Rectal smooth muscle tissue (tissue), 1 donor: ENCODE data around the gene INKA2.

Experiments
- H3K27ac ChIP-seq: one replicate; pipeline ENCODE4 v1.7.0; 2013; ENCODE audit warnings: low read depth, low read length, inconsistent platforms
- H3K27me3 ChIP-seq: one replicate; pipeline ENCODE4 v1.7.0; 2013; ENCODE audit warnings: low read length; ENCODE audit not compliant: control insufficient read depth, insufficient read depth
- H3K36me3 ChIP-seq: one replicate; pipeline ENCODE4 v1.7.0; 2013; ENCODE audit warnings: low read length; ENCODE audit not compliant: control insufficient read depth, insufficient read depth
- H3K4me1 ChIP-seq: one replicate; pipeline ENCODE4 v1.7.0; 2013; ENCODE audit warnings: low read length; ENCODE audit not compliant: control insufficient read depth, insufficient read depth
- H3K4me3 ChIP-seq: one replicate; pipeline ENCODE4 v1.7.0; 2013; ENCODE audit warnings: low read length
- H3K9ac ChIP-seq: one replicate; pipeline ENCODE4 v1.7.0; 2013; ENCODE audit warnings: low read length

Gene INKA2

DNA sequence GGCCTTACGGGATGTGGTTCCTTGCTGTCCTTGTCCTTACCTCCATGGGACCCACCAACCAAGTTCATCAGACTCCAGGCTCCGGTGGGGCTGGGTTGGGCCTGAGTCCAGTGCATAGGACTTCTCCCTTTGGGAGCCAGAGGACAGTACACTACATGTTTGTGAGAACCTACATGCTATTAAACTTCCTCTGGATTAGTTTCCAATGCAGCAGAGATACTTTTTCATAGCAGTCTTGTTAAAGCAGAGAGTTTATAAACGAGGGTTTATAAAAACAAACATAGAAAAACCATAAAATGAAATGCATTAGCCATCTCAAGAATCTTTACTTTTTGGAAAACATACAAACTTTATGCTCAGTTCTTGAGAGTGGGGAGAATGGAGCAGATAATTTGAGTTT, 33.4 kb downstream of the INKA2 start:
- no peaks in the 10 kb centered on the region for H3K27me3 ChIP-seq
- H3K9ac ChIP-seq: no peak overlapping the region
- no peaks in the 10 kb centered on the region for H3K4me1 ChIP-seq
- H3K36me3 ChIP-seq: peaks cover 2% of the 10 kb centered on the region
- H3K4me3 ChIP-seq: no peak overlapping the region
- H3K27ac ChIP-seq: no peak overlapping the region

DNA sequence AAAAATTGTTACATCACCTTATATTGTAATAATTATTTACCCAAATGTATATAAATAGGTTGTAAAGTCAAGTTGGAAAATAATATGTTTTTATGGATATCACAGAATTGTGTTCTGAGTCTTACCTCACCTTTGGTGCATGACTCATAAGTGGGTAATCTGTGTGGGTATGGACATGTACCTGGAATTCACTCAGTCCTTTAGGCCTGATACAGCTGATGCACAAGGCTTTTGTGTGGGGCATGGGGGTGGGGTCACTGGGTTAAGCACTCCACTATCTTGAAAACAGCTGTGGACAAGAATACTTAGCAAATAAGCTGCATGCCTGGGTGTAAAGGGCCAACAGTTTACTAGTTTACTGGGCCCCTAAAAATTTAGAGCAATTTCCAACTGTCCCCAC, 34.4 kb downstream of the INKA2 start:
- no peak overlapping the region for H3K9ac ChIP-seq
- no peaks in the 10 kb centered on the region for H3K4me1 ChIP-seq
- H3K4me3 ChIP-seq: no peak overlapping the region
- H3K27ac ChIP-seq: no peak overlapping the region
- peaks cover 6% of the 10 kb centered on the region for H3K36me3 ChIP-seq
- no peaks in the 10 kb centered on the region for H3K27me3 ChIP-seq

DNA sequence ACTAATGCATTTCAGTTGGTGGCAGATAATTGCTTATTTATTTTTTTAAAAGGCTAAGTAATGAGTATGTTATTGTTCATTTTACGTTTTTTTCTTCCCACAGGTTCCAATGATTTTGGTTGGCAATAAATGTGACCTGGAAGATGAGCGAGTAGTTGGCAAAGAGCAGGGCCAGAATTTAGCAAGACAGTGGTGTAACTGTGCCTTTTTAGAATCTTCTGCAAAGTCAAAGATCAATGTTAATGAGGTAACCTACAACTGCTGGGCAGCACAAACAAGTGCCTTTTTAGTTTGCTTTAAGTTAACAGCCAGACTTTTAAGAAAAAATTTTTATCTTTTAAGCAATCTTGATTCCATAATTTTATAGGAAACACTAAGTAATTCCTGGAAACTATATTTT, 35.0 kb downstream of the INKA2 start:
- Histone ChIP-seq H3K9ac (no peak overlapping the region), H3K4me3 (no peak overlapping the region), H3K27me3 (no peaks in the 10 kb centered on the region), H3K27ac (no peak overlapping the region), H3K4me1 (no peaks in the 10 kb centered on the region), H3K36me3 (peaks cover 6% of the 10 kb centered on the region)

DNA sequence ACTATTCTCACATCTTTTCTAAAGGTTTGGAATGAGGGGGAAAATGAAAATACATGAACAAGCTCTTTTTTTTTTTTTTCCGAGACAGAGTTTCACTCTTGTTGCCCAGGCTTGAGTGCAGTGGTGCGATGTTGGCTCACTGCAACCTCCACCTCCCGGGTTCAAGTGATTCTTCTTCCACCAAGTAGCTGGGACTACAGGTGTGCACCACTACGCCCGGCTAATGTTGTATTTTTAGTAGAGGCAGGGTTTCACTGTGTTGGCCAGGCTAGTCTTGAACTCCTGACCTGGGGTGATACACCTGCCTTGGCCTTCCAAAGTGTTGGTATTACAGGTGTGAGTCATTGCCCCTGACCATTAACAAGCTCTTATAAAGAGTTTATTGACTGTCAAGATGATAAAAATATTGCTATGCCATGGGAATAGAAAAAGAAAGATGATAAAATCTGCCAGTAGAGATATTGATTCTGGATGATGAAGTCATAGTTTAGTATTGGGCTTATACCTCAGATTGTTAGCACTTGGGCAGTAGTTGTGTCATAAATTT, 36.6 kb downstream of the INKA2 start:
- Histone ChIP-seq H3K27ac (no peak overlapping the region), H3K27me3 (no peaks in the 10 kb centered on the region), H3K4me3 (no peak overlapping the region), H3K36me3 (peaks cover 6% of the 10 kb centered on the region), H3K9ac (no peak overlapping the region), H3K4me1 (no peaks in the 10 kb centered on the region)

DNA sequence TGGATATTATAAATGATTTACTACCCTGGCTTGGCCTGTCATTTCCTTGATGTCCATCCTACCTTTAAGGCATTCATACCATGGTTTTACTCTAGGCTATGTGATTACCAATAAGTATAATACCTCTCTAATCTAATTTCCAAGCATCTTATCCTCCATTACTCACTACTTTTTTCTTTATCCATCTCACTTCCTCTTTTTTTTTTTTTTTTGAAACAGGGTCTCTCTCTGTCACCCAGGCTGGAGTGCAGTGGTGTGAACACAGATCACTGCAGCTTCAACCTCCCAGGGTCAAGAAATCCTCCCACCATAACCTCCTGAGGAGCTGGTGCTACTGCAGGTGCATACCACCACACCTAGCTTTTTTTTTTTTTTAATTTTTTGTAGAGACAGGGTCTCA, 39.9 kb downstream of the INKA2 start:
- no peak overlapping the region for H3K4me3 ChIP-seq
- H3K27me3 ChIP-seq: no peaks in the 10 kb centered on the region
- peaks cover 7% of the 10 kb centered on the region for H3K36me3 ChIP-seq
- H3K27ac ChIP-seq: no peak overlapping the region
- H3K4me1 ChIP-seq: no peaks in the 10 kb centered on the region
- H3K9ac ChIP-seq: no peak overlapping the region

DNA sequence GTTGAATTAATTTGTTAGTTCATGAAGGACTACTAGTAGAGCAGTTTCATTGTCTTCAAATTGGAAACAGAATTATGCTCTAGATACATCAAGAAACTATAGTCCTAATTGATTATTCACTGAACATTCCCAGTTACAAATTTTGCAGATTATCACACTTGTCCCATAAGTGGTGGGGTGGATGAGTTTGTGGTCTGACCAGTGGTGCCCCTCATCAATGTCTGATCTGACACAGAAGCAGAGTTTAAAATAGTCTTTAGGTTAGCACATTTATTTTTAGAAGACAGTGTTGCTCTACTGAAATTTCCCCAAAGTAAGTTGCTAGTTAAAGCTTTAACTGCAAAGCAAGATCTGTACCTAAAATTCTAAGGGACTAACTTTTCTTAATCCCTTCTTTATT, 42.9 kb downstream of the INKA2 start:
- no peak overlapping the region for H3K27ac ChIP-seq
- H3K4me3 ChIP-seq: no peak overlapping the region
- peaks cover 4% of the 10 kb centered on the region for H3K4me1 ChIP-seq
- H3K36me3 ChIP-seq: peaks cover 13% of the 10 kb centered on the region
- no peaks in the 10 kb centered on the region for H3K27me3 ChIP-seq
- H3K9ac ChIP-seq: no peak overlapping the region

DNA sequence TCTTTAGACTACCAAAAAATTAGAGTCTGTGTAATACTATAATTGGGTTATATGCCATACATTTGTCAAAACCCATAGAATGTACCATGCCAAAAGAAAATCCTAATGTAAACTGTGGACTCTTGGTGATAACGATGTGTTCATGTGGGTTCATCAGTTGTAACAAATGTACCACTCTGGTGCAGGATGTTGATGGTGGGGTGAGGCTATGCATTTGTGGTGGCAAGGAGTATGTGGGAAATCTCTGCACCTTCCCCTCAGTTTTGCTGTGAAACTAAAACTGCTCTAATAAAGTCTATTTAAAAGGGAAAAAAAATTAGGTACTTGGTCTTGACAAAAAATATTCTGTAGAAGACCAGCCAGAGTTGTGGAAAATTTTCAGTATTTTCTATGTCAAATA, 43.4 kb downstream of the INKA2 start:
- Histone ChIP-seq H3K27me3 (no peaks in the 10 kb centered on the region), H3K4me3 (no peak overlapping the region), H3K27ac (no peak overlapping the region), H3K9ac (no peak overlapping the region), H3K4me1 (peaks cover 4% of the 10 kb centered on the region), H3K36me3 (peaks cover 13% of the 10 kb centered on the region)

DNA sequence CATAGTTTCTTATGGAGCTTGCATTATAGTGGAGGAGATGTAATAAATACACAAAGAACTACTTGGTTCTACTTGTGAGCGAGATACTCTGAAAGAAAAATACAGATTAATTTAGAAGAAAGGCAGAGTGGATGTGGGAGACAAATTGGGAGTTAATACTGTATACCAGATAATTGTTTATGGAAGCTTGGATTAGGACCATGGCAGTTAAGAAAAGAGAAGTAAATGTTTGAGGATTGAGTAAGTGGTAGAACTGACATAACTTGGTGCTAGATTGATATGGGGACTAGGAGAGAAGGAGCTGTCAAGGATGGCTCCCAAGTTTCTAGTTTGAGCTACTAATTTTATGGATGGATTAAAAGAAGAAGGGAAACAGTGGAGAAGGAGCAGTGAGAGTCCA, 47.3 kb downstream of the INKA2 start:
- Histone ChIP-seq H3K27me3 (no peaks in the 10 kb centered on the region), H3K4me3 (no peak overlapping the region), H3K4me1 (peaks cover 11% of the 10 kb centered on the region), H3K36me3 (peaks cover 6% of the 10 kb centered on the region), H3K9ac (no peak overlapping the region), H3K27ac (no peak overlapping the region)

DNA sequence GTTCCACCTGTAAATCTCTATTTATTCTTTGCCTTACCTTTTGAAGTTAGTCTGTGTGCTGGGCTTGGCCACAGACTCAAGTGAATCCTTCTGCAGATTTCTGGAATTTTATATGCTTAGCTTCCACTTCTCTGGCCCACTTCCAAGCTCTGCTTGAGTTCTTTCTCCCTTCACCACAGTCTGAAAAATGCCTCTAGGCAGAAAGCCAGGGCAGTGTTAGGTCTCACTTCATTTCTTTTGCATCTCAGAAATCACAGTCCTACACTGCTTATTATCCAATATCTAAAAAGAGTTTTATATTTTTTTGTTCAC, 48.9 kb downstream of the INKA2 start:
- Histone ChIP-seq H3K9ac (no peak overlapping the region), H3K27me3 (no peaks in the 10 kb centered on the region), H3K4me3 (no peak overlapping the region), H3K4me1 (peaks cover 11% of the 10 kb centered on the region), H3K27ac (peak overlapping the region; percentile 37), H3K36me3 (peaks cover 6% of the 10 kb centered on the region)
